GM03348 (cell line): ENCODE results near the gene MAP7.
"Not testable (repeated sequence)": the region's sequence is repeated elsewhere in the genome, so short reads cannot be mapped to it uniquely, and the experiment has no call there.

Source experiments
- DNase-seq: peaks from one replicate; pipeline ENCODE4 v3.0.0; 2012; ENCODE audit warnings: low spot score

MAP7 gene

GRCh38 chr6:136503303-136504029 is 46.8 kb downstream of the MAP7 start:
- DNase-seq, result no peak

GRCh38 chr6:136502786-136503185 is 47.4 kb downstream of the MAP7 start:
- no peak for DNase-seq

GRCh38 chr6:136501514-136501913 is 48.7 kb downstream of the MAP7 start:
- no peak for DNase-seq

GRCh38 chr6:136501096-136501495 is 49.1 kb downstream of the MAP7 start:
- no peak for DNase-seq

GRCh38 chr6:136500414-136500813 is 49.8 kb downstream of the MAP7 start:
- no peak for DNase-seq

GRCh38 chr6:136499370-136499769 is 50.9 kb downstream of the MAP7 start:
- DNase-seq, result no peak

GRCh38 chr6:136496449-136496848 is 53.8 kb downstream of the MAP7 start:
- not testable (repeated sequence) for DNase-seq

GRCh38 chr6:136494710-136495109 is 55.5 kb downstream of the MAP7 start:
- DNase-seq, result no peak

GRCh38 chr6:136494059-136494458 is 56.2 kb downstream of the MAP7 start:
- no peak for DNase-seq

GRCh38 chr6:136492409-136492808 is 57.8 kb downstream of the MAP7 start:
- no peak for DNase-seq

GRCh38 chr6:136491754-136492153 is 58.5 kb downstream of the MAP7 start:
- DNase-seq, result no peak

- DNase-seq, result no peak
Observed at GRCh38 chr6:136491251-136491650, 59.0 kb downstream of the MAP7 start.

GRCh38 chr6:136489689-136490033 is 60.6 kb downstream of the MAP7 start:
- not testable (repeated sequence) for DNase-seq

GRCh38 chr6:136487759-136488425 is 62.3 kb downstream of the MAP7 start:
- peak; percentile 54 for DNase-seq

GRCh38 chr6:136486357-136486756 is 63.9 kb downstream of the MAP7 start:
- no peak for DNase-seq

- DNase-seq, result no peak
Observed at GRCh38 chr6:136483906-136484305, 66.3 kb downstream of the MAP7 start.

GRCh38 chr6:136483005-136483404 is 67.2 kb downstream of the MAP7 start:
- not testable (repeated sequence) for DNase-seq

GRCh38 chr6:136477548-136477947 is 72.7 kb downstream of the MAP7 start:
- DNase-seq, result no peak

- DNase-seq, result no peak
Observed at GRCh38 chr6:136475686-136476085, 74.5 kb downstream of the MAP7 start.

GRCh38 chr6:136474241-136474640 is 76.0 kb downstream of the MAP7 start:
- DNase-seq, result no peak

- DNase-seq, result no peak
Observed at GRCh38 chr6:136471922-136472321, 78.3 kb downstream of the MAP7 start.

- no peak for DNase-seq
Observed at GRCh38 chr6:136471372-136471771, 78.8 kb downstream of the MAP7 start.

GRCh38 chr6:136470044-136470443 is 80.2 kb downstream of the MAP7 start:
- DNase-seq, result no peak

- no peak for DNase-seq
Observed at GRCh38 chr6:136469154-136469553, 81.1 kb downstream of the MAP7 start.
